Measurements from ENCODE around the gene HSPA12B. TPM values are rescaled to one million over a fixed set of nuclear protein-coding genes. Genes with fewer than 3 reads are reported as not detected.

The HSPA12B gene
- total and polyA plus RNA-seq, 2 of the 13 experiments (the other 11 are each of a cell fraction or from before 2014, with no cell fraction given) = 0.01 TPM; not detected in 1

- TF ChIP-seq THRA (CRISPR knock-in tag; IDR thresholded peaks at IDR 0.05; ENCODE audit: borderline replicate concordance) = peak; percentile 73; the same call in 1 of the 2 replicates
- TF ChIP-seq E2F2 (CRISPR knock-in tag; IDR thresholded peaks at IDR 0.05; ENCODE audit: borderline replicate concordance) = peak; percentile 80; the same call in 1 of the 2 replicates
- TF ChIP-seq ZC3H13 (CRISPR knock-in tag; IDR thresholded peaks at IDR 0.05) = 0 out of 2 replicates have a peak, but pooled peaks have one; percentile 53
- TF ChIP-seq CAMTA2 (CRISPR knock-in tag; IDR thresholded peaks at IDR 0.05; ENCODE audit: borderline replicate concordance) = 0 out of 2 replicates have a peak, but pooled peaks have one; percentile 47
- TF ChIP-seq ZFP36L1 (CRISPR knock-in tag; IDR thresholded peaks at IDR 0.05) = peak; percentile 70; the same call in 1 of the 2 replicates
- no peak for TF ChIP-seq NFE2L1 (CRISPR knock-in tag; IDR thresholded peaks at IDR 0.05; ENCODE audit: borderline replicate concordance)
- peak; percentile 92 for TF ChIP-seq ZFX (CRISPR knock-in tag; IDR thresholded peaks at IDR 0.05; ENCODE audit: low read depth)
- no peak for TF ChIP-seq SOX6 (IDR thresholded peaks at IDR 0.05)
- peak; percentile 68 for TF ChIP-seq SOX6 (CRISPR knock-in tag; IDR thresholded peaks at IDR 0.05)
- TF ChIP-seq ZNF773 (CRISPR knock-in tag; IDR thresholded peaks at IDR 0.05; ENCODE audit: borderline replicate concordance) = peak; percentile 86; the same call in 1 of the 2 replicates
- TF ChIP-seq ATF2 (CRISPR knock-in tag; IDR thresholded peaks at IDR 0.05) = peak; percentile 20; the same call in 1 of the 2 replicates
- peak; percentile 80; the same call in 1 of the 2 replicates for TF ChIP-seq PRDM15 (CRISPR knock-in tag; IDR thresholded peaks at IDR 0.05)
- TF ChIP-seq FOXC1 (CRISPR knock-in tag; IDR thresholded peaks at IDR 0.05; ENCODE audit: borderline replicate concordance) = peak; percentile 99
- TF ChIP-seq ZNF20 (CRISPR knock-in tag; IDR thresholded peaks at IDR 0.05) = peak; percentile 82
- peak; percentile 96 for TF ChIP-seq EED (CRISPR knock-in tag; IDR thresholded peaks at IDR 0.05)
- peak; percentile 40; the same call in 1 of the 2 replicates for TF ChIP-seq MIXL1 (CRISPR knock-in tag; IDR thresholded peaks at IDR 0.05)
- peak; percentile 93; the same call in 1 of the 2 replicates for TF ChIP-seq ZNF224 (CRISPR knock-in tag; IDR thresholded peaks at IDR 0.05)
- TF ChIP-seq BRCA1 (CRISPR knock-in tag; IDR thresholded peaks at IDR 0.05) = peak; percentile 79
Observed at GRCh38 chr20:3767427-3768341, 35.2 kb downstream of the HSPA12B start, which contains the start of gene ADISSP (continued).

All from HepG2 (cell line).